PC-9 (cell line): ENCODE results near the gene B3GLCT. TPM values are rescaled to one million over a fixed set of nuclear protein-coding genes. Genes with fewer than 3 reads are reported as not detected.

Experiments used
- BruUV-seq: library from RNA; stranded (reverse); fragments of 400-500 nt; replicated peaks from 2 replicates; lab custom pipeline; 2021; lab: Mats Ljungman, UMichigan
- CTCF ChIA-PET: fragments of 300-600 bp; sonication (Branson Sonifier 250); formaldehyde crosslinking; loops from one replicate; lab custom pipeline; 2022; ENCODE audit warnings: antibody characterized with exemption; lab: Charles Lee
- POLR2A ChIA-PET: fragments of 300-600 bp; sonication (Branson Sonifier 250); formaldehyde crosslinking; loops from one replicate; lab custom pipeline; 2022; ENCODE audit warnings: antibody characterized with exemption; ENCODE audit not compliant: unreplicated experiment; lab: Charles Lee
- DNase-seq, 2 experiments: peaks; one replicate each; pipeline versions ENCODE4 v3.0.0 to v3.0.0-alpha.2; 2015 to 2022; ENCODE audit warnings: mixed read lengths in 1 of 2
- H2AFZ ChIP-seq: fragments of 200-600 bp; sonication (generic); 2 replicates; pipeline ENCODE4 v1.8.1; 2017; ENCODE audit warnings: antibody characterized with exemption
- H3F3A ChIP-seq: fragments of 200-600 bp; sonication (generic); 2 replicates; pipeline ENCODE4 v1.8.1; 2017; ENCODE audit warnings: antibody characterized with exemption, mild to moderate bottlenecking, low read depth; ENCODE audit not compliant: insufficient read depth
- H3K27ac ChIP-seq: fragments of 200-600 bp; sonication (generic); 2 replicates; pipeline ENCODE4 v1.6.1; 2016; ENCODE audit warnings: mixed run types
- H3K27me3 ChIP-seq: fragments of 200-600 bp; sonication (generic); 2 replicates; pipeline ENCODE4 v1.6.1; 2016; ENCODE audit warnings: low read depth, mixed run types; ENCODE audit not compliant: insufficient read depth
- H3K36me3 ChIP-seq: fragments of 200-600 bp; sonication (generic); 2 replicates; pipeline ENCODE4 v1.6.1; 2016; ENCODE audit warnings: low read depth, mixed run types
- H3K4me1 ChIP-seq: fragments of 200-600 bp; sonication (generic); replicated peaks from 2 replicates; pipeline ENCODE4 v1.6.1; 2016; ENCODE audit warnings: mixed run types; ENCODE audit not compliant: insufficient read depth
- H3K4me2 ChIP-seq: fragments of 200-600 bp; sonication (generic); 2 replicates; pipeline ENCODE4 v1.6.1; 2017; ENCODE audit warnings: mixed run types
- H3K4me3 ChIP-seq: fragments of 200-600 bp; sonication (generic); 2 replicates; pipeline ENCODE4 v1.6.1; 2016; ENCODE audit warnings: mixed run types
- H3K79me2 ChIP-seq: fragments of 200-600 bp; sonication (generic); 2 replicates; pipeline ENCODE4 v1.6.1; 2017; ENCODE audit warnings: low read depth, mixed run types
- H3K9me2 ChIP-seq: fragments of 200-600 bp; sonication (generic); 2 replicates; pipeline ENCODE4 v1.8.1; 2017; ENCODE audit warnings: mild to moderate bottlenecking; ENCODE audit not compliant: insufficient read depth
- H3K9me3 ChIP-seq: fragments of 200-600 bp; sonication (generic); 2 replicates; pipeline ENCODE4 v1.8.1; 2016; ENCODE audit warnings: low read depth; ENCODE audit not compliant: insufficient read depth
- H4K20me1 ChIP-seq: fragments of 200-600 bp; sonication (generic); 2 replicates; pipeline ENCODE4 v1.8.1; 2017; ENCODE audit not compliant: insufficient read depth
- CTCF ChIP-seq: fragments of 200-600 bp; sonication (generic); conservative IDR thresholded peaks from 2 replicates; pipeline ENCODE4 v1.6.1; 2017; ENCODE audit warnings: mixed run types, antibody characterized with exemption, mild to moderate bottlenecking, moderate library complexity
- EZH2 ChIP-seq: fragments of 200-600 bp; sonication (generic); IDR thresholded peaks from 2 replicates; pipeline ENCODE4 v1.8.0; 2017; ENCODE audit warnings: antibody characterized with exemption, low read depth
- intact Hi-C: fragments of 100-400 bp; cut with micrococcal nuclease; formaldehyde crosslinking; loops from one replicate; pipeline ENCODE4 v1.10.0; 2022; ENCODE audit not compliant: unreplicated experiment
- total RNA-seq: library from RNA; stranded (reverse); gene quantifications from 2 replicates; pipeline ENCODE4 v1.2.3, GENCODE V29; 2021

Gene B3GLCT
- total RNA-seq, 1 experiment from 2014 or later = 5.4 TPM

- CTCF ChIA-PET = no interaction called here
Measured at GRCh38 chr13:31204592-31204991, 4.8 kb downstream of the B3GLCT start.

GRCh38 chr13:31207661-31208552 lies 8.1 kb downstream of the B3GLCT start:
- H3F3A ChIP-seq = no peaks in the 10 kb centered on the region
- H3K36me3 ChIP-seq = no peaks in the 10 kb centered on the region
- POLR2A ChIA-PET = no interaction called here
- BruUV-seq = no TSS peak
- no peak overlapping the region for H3K27ac ChIP-seq
- H3K9me3 ChIP-seq = no peaks in the 10 kb centered on the region
- H2AFZ ChIP-seq = no peak overlapping the region
- intact Hi-C loops = no loop called here
- H3K4me2 ChIP-seq = no peak overlapping the region
- peaks cover 9% of the 10 kb centered on the region; the same call in 1 of the 2 replicates for H3K4me1 ChIP-seq
- CTCF ChIA-PET = no interaction called here
- TF ChIP-seq CTCF (no peak), EZH2 (no peak)
- DNase-seq = no peak
- H3K79me2 ChIP-seq = no peaks in the 10 kb centered on the region
- H3K4me3 ChIP-seq = no peak overlapping the region
- H4K20me1 ChIP-seq = no peaks in the 10 kb centered on the region; the same call in 1 of the 2 replicates
- no peaks in the 10 kb centered on the region for H3K9me2 ChIP-seq
- H3K27me3 ChIP-seq = no peaks in the 10 kb centered on the region

More at GRCh38 chr13:31204592-31204991, 4.8 kb downstream of the B3GLCT start:
- no TSS peak for BruUV-seq
- POLR2A ChIA-PET = no interaction called here
- Histone ChIP-seq H3K4me1 (peaks cover 21% of the 10 kb centered on the region), H3K9me3 (no peaks in the 10 kb centered on the region), H2AFZ (no peak overlapping the region), H3K27ac (no peak overlapping the region), H3K36me3 (no peaks in the 10 kb centered on the region), H4K20me1 (no peaks in the 10 kb centered on the region; the same call in 1 of the 2 replicates), H3K79me2 (peaks cover 5% of the 10 kb centered on the region; the same call in 1 of the 2 replicates), H3K4me2 (no peak overlapping the region), H3K4me3 (no peak overlapping the region), H3F3A (no peaks in the 10 kb centered on the region), H3K9me2 (no peaks in the 10 kb centered on the region), H3K27me3 (no peaks in the 10 kb centered on the region)
- intact Hi-C loops = loop anchor here (5.0 kb wide), 1 partner anchor 157 kb away; no protein-coding TSS in a partner anchor
- DNase-seq = peak in 1 of 2 experiments; percentile 51
- TF ChIP-seq CTCF (no peak), EZH2 (no peak)

- H3K36me3 ChIP-seq = no peaks in the 10 kb centered on the region
- DNase-seq = no peak
- no peak overlapping the region for H3K4me2 ChIP-seq
- no peaks in the 10 kb centered on the region for H3K9me3 ChIP-seq
- H3K4me1 ChIP-seq = peaks cover 9% of the 10 kb centered on the region; the same call in 1 of the 2 replicates
- no peaks in the 10 kb centered on the region for H3F3A ChIP-seq
- H4K20me1 ChIP-seq = no peaks in the 10 kb centered on the region; the same call in 1 of the 2 replicates
- TF ChIP-seq CTCF = no peak
- no peak for TF ChIP-seq EZH2
- H3K4me3 ChIP-seq = no peak overlapping the region
- no peak overlapping the region for H2AFZ ChIP-seq
- ChIA-PET CTCF (no interaction called here), POLR2A (no interaction called here)
- no peaks in the 10 kb centered on the region for H3K9me2 ChIP-seq
- no peak overlapping the region for H3K27ac ChIP-seq
- H3K79me2 ChIP-seq = no peaks in the 10 kb centered on the region
- no peaks in the 10 kb centered on the region for H3K27me3 ChIP-seq
- BruUV-seq = no TSS peak
- intact Hi-C loops = no loop called here
Measured at GRCh38 chr13:31208559-31209122, 8.9 kb downstream of the B3GLCT start.
